CMK (cell line): Measurements from ENCODE around the gene CYP8B1.

Experiments
- DNase-seq: peaks from one replicate; pipeline ENCODE4 v3.0.0-alpha.2; 2010; ENCODE audit warnings: low read depth

CYP8B1 gene

DNA sequence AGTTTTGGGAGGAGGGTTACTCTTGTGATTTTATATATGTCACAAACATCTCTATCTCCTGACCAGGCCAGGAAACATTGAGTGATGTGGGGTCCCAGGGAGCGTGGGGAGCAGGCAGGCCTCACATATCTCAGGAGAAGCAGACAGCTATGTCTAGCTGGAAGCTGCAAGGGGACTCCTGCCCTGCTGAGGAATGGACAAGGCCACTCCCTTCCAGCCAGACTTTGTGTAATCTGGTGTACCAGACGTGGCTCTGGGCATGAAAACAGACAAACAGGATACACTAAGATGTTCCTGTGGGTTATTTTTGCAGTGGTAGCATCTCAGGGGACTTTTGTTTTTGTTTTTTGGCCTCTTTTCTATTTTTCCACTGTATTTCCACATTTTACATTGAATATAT lies 23.2 kb downstream of the CYP8B1 start:
- peak; percentile 59 for DNase-seq

DNA sequence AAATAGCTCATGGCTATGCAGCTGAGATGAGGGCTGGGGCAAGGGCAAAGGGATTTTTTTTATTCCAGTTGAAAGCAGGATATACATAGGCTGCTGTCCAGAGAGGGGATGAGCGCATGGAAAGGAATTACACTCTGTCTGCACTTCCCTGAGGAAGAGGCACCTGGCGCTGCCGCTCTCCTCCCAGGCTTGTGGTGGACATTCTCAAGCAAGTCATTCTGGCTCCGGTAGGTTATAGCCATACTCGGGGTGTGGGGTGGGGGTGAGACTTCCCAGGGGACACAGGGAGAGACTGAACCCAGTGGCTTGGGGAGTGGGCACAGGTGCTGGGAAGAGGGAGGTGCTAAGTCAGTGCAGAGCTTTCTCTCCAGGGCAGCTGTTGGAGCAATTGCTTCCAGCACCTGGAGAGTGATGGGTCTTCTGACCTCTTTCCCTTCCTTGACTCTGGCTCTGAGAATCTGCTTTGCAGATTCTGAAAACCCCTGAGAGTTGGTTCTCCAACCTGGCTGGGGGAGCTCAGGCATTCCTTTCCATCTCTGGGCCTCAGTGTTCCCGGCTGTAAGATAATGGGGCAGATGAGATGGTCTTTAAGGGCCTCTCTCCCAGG lies 24.3 kb downstream of the CYP8B1 start:
- DNase-seq: no peak

DNA sequence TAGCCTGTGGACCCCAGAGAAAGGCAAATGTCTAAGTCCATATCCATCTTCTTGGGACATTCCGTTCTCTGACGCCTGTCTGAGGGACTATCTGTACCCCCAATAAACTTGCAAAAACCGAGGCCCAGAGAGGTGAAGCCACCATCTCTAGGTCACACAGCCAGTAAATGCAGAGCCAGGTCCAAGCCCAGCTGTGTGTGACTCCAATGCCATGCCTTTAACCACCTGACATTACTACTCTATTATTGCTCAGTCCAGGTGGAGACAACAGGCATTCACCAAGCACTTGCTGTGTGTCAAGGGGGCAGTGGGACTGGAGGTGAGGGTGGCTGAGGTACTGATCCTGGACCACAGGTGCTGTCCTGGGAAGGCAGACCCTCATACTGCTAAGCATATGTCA lies 25.4 kb downstream of the CYP8B1 start:
- no peak for DNase-seq

DNA sequence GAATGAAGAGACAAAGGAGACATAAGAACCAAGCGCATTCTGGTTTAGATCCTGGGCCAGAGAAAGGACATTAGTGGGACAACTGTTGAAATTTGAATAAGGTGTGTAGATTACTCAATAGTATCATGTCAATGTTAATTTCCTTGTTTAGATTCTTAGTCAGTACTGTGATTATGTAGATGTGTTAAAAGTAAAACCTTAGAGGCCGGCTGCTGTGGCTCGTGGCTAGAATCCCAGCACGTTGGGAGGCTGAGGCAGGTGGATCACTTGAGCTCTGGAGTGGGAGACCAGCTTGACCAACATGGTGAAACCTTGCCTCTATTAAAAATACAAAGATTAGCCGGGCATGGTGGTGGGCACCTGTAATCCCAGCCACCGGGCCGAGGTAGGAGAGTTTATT lies 26.7 kb downstream of the CYP8B1 start:
- DNase-seq: no peak

DNA sequence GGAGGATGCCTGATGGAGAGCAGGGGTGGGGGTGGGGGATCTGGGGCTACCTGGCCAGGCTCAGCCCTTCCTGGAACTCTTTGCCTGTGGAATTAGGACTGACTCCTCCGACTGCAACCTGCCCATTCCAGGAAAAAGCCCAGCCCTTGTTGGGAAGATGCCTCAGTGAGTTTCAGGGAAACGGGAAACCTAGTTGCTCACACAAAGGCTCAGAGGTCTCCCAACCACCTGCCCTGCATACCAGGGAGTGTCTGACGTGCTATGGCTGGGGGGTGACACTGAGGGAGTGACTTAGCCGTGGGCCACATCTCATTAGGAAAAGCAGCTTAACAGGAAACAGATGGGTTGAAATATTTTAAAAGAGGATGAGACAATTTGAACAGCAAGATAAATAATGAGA lies 27.9 kb downstream of the CYP8B1 start:
- DNase-seq: no peak

DNA sequence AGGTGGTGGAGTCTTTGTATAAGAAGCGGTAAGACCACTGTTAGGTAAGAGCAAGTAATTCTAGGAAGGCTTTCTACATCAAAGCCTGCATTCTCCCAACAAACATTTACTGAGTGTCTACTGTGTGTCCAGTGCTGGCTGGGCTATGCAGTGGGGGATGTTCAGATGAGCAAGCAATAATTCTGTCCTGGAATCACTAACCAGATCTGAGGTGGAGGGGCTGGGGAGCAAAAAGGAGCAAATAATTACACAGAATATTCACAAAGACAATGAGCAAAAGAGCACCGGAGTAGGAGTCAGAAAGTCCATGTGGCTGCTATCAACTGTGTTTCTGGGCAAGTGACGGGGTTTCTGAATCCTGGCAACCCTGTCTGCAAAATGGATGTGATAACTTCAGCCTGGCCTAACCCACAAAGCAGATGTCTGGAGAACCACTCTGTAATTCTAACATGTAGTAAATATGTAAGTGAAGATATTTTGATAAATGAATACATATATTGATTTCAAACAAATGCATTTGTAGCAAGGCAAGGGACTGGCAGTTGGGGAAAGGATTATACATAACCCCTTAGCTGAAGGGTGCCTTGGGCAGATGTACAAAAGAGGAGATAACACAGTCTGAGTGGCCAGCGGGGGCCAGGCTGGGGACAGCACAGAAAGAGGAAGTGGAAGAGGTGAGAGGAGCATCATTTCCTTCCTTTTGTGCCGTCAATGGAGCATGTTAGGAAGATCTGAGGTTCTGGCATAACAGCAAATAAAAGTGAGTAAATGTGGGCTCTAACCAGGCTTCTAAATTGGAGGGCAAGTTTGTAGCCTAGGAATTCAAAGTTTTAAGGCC lies 28.8 kb downstream of the CYP8B1 start:
- DNase-seq: peak; percentile 43

DNA sequence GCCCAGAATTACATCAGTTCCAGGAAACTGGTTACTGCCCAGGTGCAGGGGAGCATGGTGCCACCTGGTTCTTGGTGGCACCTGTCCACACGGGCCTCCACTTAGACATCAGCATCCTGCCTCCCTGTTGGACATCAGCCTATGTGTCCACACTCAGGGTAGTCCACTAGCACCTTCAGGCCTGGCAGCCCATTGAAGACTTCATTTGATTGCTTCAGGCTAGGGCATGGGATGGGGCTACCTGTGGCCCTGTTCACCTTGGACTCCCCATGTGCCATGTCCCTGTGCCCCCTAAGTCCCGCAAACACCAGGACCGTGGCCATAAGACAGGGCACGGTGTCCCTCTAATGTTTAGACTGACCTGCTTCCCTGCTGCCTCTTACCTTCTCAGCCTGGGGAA lies 30.9 kb downstream of the CYP8B1 start:
- no peak for DNase-seq

DNA sequence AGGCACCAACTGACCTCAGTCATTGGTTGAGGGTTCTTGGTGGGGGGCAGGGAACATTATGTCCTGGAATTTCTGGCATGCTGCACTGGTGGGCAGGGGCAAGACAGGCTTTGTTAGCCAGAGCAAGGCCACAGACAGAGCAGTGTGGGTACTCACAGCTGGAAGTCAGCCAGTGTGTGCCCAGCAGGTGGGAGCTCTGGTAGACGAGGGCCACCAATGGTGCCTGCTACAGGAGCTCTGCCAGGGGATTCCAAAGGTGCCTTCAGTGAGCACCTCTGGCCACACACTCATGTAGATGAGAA lies 31.3 kb downstream of the CYP8B1 start:
- no peak for DNase-seq

DNA sequence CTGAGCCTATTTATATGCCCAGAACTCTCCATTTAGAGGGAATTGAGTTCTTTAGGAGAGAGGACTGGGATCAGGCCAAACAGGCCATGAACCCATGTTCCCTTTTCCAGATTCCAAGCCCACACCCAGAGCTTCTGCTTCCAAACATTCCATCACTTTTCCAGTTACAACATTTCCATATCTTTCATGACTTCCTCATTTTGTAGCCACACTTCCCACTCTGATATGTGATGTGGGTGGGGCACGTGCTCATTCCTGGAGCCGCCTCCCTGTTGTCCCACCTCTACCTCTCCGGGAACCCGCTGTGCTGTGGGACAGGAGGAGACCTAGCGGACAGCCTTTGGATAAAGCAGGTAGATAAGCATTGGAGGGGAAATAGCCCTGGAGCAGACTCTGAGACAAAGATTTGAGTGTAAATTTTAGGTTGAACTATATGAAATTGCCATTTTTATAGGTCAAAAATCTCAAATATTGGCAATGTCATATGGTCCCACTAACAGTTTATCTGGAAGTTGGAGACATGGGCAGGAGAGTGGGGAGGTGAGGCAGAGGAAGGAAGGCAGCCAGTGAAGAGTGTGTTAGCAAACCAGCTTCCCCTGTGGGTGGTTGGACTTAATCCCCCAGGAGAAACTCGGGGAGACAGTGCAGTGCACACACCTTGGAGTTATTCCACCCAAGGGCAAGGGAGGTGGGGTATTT lies 31.8 kb downstream of the CYP8B1 start:
- DNase-seq: no peak

DNA sequence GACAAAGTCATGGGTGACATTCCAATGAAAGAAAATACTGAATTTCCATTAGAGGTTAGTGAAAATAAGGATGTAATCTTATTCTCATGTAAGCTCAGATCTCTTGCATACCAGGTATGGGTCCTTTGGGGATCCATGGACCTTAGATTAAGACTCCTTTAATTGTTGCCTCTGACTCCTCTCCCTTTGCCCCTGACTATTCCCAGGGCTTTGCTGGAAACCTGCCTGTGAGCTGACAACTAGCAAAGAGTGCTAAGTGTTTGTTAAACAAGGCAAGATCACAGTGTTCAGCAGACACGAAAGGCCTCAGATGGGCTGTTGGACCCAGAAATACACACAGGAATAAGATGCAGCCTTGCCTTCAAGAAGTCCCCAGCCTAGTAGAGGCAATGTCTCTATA lies 34.3 kb downstream of the CYP8B1 start:
- no peak for DNase-seq

DNA sequence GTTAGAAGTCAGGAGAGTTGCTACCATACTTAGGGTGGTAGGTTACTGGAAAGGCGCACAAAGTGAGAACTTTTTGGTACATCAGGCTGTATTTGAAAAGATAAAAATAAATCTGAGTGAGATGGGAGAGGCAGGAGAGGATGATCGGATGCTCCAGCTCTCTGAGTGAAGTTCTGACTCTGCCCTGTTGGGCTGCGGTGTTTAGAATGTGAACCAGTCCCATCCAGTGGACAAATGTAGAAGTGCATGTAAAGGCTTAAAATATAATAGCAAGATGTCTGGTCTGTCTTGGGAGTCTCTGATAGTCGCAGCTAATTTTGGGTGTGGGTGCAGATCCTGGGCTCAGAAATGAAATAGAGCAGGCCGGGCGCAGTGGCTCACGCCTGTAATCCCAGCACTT lies 36.1 kb downstream of the CYP8B1 start:
- DNase-seq: no peak

DNA sequence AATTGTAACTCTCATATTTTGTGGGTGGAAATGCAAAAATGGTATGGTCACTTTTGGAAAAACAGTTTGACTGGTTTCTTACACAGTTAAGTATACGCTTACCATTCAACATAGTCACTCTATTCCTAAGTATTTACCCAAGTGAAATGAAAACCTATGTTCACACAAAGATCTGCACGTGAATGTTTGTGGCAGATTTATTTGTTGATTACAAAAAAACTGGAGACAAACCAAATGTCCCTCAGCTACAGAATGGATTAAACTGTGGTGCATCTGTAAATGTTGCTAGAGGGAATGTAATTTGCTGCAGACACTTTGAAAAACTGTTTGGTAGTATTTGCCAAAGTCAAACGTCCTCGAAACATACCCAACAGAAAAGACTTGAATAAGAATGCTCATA lies 37.1 kb downstream of the CYP8B1 start:
- DNase-seq: no peak

DNA sequence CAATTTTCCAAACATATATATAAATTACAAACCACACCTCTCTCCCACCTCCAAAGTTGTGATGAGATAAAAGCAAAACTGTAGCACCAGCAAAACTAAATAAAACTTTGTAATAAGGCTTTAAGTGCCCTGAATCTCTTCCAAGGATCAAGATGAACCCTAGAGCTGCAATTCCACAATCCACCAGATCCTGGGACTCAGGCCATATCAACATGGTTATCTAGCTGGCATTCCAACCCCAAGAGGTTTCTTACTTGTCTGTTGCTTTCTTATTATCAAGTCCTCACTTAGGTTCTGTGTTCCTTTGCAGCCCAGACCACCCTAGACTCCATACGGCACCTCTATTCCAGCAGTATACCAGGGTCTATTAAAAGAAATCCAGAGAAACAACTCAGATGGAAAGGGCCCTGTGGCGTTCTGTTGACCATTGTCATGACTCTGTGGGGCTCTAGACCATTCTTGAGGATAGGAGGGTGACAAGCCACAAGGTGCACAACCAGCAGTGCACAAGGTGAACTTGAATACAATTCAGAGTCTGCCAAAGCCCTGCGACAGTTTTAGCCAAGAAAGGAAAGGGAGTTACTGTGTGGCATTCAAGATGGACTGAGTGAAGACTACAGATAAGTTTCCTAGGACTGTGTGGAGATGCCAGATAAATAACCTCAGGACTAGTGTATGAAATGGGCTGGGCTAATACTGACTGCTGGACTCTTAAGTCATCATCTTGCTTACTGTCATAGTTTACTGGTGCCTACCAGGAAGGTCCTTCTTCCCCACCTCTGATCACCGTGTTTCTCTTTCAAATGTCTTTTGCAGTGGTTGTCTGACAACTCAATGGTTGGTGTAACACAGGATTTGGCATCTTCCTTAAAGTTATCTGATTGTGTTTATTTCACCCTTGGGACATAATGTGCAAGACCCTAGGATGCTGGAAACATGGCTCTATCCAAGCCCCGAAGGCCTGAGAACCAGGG lies 39.2 kb downstream of the CYP8B1 start:
- DNase-seq: peak; percentile 81

DNA sequence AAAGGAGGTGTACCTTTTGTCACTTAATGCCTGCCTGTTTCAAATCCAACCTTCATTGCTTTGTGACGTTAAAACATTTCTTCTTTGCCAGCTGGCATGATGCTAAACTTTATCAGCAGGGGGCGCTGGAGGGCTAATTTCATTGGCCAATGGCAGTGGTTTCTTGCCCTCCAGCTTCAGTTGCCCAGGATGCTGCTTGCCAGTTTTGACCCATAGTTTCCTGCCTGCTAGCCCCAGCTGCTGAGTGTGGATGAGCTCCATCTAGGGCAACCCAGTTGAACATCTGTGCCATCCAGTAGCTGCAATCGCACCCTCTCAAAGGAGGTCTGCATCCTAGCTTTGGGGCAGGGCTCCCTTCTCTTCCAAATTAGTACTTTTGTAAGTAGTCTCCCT lies 44.4 kb downstream of the CYP8B1 start:
- peak; percentile 54 for DNase-seq

DNA sequence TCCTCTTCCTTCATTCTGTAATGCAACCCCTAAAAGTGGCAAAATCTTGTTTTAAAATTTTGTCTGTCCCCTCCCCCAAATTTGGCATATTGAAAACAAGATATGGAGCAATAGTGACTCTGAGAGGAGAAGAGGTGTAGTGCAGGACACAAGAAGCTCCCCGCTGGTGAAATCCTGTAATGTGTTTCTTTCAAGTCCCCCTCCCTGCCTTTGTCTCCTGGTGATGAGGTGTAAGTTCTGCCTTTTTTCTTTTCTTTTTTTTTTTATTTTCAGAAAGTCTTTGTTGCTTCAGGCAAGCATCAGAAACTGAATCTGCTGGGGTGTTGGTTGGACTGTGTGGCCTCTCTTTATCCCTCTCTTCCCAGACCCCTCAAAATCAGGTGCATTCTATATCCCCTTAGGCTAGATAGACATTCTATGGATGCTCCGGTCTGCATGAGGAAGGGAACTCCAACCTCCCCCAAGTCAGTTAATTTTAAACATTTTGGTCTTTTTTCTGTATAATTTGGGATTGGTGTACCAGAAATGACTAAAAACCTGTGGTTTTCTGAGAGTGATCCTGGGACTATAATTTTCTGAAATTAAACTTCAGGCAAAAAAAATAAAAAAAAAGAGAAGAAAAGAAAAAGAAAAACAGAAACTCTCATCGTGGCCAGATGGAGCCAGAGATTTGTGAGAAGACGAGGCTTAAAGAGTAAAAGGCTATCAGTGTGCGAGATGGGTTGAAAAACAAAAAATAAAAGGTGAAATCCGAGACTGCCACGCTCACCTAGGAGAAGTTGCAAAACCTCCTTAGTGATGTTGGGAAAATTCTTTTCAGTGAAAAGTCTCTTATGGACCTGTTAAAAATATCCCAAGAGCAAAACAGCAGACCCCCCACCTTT lies 45.0 kb downstream of the CYP8B1 start:
- peak; percentile 70 for DNase-seq

DNA sequence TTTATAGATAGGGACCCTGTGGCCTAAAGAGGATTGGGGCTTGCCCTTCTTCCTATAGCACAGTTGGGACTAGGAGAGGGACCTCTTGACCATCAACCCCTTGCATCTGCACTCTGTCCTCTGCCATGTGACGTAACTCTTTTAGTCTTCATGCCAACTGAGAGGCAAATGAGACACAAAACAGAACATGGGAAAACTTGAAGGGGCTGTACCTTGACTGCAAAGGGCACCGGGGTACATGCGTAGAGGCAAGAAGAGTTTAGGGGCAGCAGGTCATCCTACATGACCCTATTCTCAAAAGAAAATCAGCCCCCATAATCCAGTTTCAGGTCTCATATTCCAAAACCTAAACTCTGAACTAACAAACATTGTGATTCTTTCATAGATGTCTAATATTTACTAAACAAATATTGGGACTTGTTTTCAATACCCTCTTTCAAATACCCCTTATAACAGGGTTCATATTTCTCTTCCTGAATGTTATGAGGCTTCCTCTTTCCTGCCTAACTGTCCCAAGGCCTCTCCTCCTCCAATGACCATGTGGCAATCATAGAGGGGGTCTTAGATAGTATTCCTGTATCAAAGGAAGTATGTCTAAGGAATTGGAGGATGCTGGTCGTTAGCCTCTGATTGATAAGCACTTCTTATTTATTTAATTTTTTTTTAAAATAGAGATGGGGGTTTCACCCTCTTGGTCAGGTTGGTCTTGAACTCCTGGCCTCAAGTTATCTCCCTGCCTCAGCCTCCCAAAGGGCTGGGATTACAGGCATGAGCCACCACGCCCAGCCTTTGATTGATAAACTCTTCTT lies 45.8 kb downstream of the CYP8B1 start:
- no peak for DNase-seq

DNA sequence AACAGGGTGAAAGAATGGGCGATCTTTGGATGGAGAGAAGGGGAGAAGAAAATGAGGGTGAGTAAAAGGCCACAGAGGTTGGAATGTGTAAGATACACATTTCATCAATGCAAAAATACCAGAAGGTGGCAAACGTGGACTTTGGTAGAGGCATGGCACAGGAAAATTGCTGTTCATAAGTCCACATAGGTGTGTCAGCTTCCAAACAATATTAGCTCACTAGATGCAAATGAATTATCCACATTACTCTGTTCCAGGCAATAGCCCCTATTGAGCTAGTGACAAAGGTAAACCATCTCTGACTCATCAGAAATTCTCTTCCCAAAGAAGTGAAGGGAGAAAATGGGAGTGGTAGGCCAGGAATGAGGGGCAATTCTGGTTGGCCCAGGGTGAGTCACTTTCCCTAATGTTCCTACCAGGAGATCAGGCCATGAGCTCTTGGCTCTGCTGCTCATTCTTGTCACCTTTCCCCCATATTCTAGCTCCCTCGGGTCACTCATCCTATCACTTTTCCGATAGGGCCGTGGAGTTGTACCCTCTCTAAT lies 46.5 kb downstream of the CYP8B1 start:
- DNase-seq: no peak

DNA sequence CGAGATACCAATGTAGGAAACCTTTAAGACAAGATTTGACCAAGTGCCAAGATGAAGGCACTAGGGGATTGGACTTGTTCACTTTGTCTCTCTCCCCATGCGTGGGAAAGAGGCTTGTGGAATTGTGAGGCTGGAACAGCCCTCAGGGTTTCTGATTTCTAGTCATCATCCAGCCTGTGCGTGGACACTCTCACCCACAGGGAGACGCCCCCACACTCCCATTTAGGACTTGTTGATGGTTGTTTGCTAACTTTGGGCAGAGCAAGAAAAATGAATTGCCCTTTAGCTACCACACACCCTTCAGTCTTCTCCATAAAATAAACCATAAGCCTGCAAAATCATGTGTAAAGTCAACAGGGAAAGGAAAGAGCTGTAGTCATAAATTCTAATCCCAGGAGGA lies 48.0 kb downstream of the CYP8B1 start:
- DNase-seq: no peak

DNA sequence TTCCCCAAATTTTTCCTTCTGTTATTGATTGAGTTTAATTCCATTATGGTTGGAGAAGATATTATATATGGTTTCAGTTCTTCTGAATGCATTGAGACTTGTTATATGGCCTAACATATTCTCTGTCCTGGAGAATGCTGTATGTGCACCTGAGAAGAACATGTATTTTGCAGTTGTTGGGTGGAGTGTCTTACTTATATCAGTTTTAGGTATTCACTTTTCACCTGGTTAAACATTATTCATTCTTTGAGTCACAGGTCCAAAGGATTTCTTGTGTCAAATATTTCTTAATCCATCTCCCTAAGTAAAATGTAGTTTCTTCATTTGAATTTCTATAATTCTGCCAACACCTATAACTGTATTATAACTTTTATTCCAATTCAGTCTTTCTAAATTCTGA lies 48.7 kb downstream of the CYP8B1 start:
- no peak for DNase-seq

DNA sequence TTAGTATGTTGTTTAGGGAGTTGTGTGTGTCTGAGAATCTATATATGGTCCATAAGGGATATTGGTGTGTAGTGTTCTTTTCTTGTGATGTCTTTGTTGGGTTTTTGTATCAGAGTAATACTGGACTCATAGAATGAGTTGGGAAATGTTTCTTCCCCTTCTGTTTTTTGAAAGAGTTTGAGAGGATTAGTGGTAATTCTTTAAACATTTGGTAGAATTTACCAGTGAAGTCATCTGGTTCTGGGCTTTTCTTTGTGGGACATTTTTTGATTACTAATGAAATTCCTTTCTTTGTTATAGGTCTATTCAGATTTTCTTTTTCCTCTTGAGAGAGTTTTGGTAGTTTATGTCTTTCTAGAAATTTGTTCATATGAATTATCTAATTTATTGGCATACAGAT lies 49.5 kb downstream of the CYP8B1 start:
- DNase-seq: no peak
